RWPE2 (cell line): ENCODE measurements around the gene KREMEN1.

Experiments
- ATAC-seq: fragments of 200-7000 bp; cut with Tn5 transposase; 3 replicates; pipeline ENCODE4 v1.9.1; 2021; ENCODE audit warnings: low read depth
- DNase-seq: peaks from one replicate; pipeline ENCODE4 v3.0.0-alpha.2; 2020; ENCODE audit warnings: low spot score
- H3K27ac ChIP-seq: fragments of 450-650 bp; 2 replicates; pipeline ENCODE4 v1.5.1; 2017; ENCODE audit warnings: mild to moderate bottlenecking; ENCODE audit not compliant: poor library complexity, severe bottlenecking
- H3K27me3 ChIP-seq: fragments of 250-450 bp; sonication (Bioruptor Pico); 2 replicates; pipeline ENCODE4 v1.5.1; 2021; ENCODE audit warnings: mild to moderate bottlenecking, moderate library complexity; ENCODE audit not compliant: insufficient read depth, poor library complexity, severe bottlenecking
- H3K36me3 ChIP-seq: fragments of 250-450 bp; sonication (Bioruptor Pico); 2 replicates; pipeline ENCODE4 v1.5.1; 2020; ENCODE audit warnings: low read depth, mild to moderate bottlenecking, moderate library complexity
- H3K4me1 ChIP-seq: fragments of 250-450 bp; sonication (Bioruptor Pico); 2 replicates; pipeline ENCODE4 v1.5.1; 2021; ENCODE audit warnings: mild to moderate bottlenecking, moderate library complexity; ENCODE audit not compliant: insufficient read depth, poor library complexity, severe bottlenecking
- H3K4me3 ChIP-seq: fragments of 250-450 bp; sonication (Bioruptor Pico); 2 replicates; pipeline ENCODE4 v1.5.1; 2021; ENCODE audit warnings: mild to moderate bottlenecking, moderate library complexity; ENCODE audit not compliant: severe bottlenecking
- H3K9me3 ChIP-seq: fragments of 250-450 bp; sonication (Bioruptor Pico); 2 replicates; pipeline ENCODE4 v1.5.1; 2021; ENCODE audit warnings: mild to moderate bottlenecking, moderate library complexity; ENCODE audit not compliant: severe bottlenecking
- CTCF ChIP-seq: fragments of 450-650 bp; IDR thresholded peaks from one replicate; pipeline ENCODE4 v1.5.1; 2017; ENCODE audit warnings: mild to moderate bottlenecking, moderate library complexity; ENCODE audit not compliant: poor library complexity, severe bottlenecking

The KREMEN1 gene

GRCh38 chr22:29048822-29049654 lies 23.8 kb upstream of the KREMEN1 start:
- H3K9me3 ChIP-seq = no peaks in the 10 kb centered on the region
- H3K27ac ChIP-seq = no peak overlapping the region
- H3K36me3 ChIP-seq = peaks cover 10% of the 10 kb centered on the region
- DNase-seq (no peak), ATAC-seq (no peak)
- no peak for TF ChIP-seq CTCF
- H3K4me3 ChIP-seq = no peak overlapping the region
- H3K4me1 ChIP-seq = peaks cover 5% of the 10 kb centered on the region
- no peaks in the 10 kb centered on the region for H3K27me3 ChIP-seq

DNA sequence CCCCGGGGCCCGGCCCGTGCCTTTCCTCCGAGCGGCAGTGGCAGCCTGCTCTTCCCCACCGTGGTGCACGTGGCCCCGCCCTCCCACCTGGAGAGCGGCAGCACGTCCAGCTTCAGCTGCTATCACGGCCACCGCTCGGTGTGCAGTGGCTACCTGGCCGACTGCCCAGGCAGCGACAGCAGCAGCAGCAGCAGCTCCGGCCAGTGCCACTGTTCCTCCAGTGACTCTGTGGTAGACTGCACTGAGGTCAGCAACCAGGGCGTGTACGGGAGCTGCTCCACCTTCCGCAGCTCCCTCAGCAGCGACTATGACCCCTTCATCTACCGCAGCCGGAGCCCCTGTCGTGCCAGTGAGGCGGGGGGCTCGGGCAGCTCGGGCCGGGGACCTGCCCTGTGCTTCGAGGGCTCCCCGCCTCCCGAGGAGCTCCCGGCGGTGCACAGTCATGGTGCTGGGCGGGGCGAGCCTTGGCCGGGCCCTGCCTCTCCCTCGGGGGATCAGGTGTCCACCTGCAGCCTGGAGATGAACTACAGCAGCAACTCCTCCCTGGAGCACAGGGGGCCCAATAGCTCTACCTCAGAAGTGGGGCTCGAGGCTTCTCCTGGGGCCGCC lies 23.1 kb upstream of the KREMEN1 start:
- ATAC-seq (no peak), DNase-seq (no peak)
- Histone ChIP-seq H3K36me3 (peaks cover 10% of the 10 kb centered on the region), H3K4me3 (no peak overlapping the region), H3K27ac (no peak overlapping the region), H3K9me3 (no peaks in the 10 kb centered on the region), H3K4me1 (no peaks in the 10 kb centered on the region), H3K27me3 (no peaks in the 10 kb centered on the region)
- TF ChIP-seq CTCF = no peak

DNA sequence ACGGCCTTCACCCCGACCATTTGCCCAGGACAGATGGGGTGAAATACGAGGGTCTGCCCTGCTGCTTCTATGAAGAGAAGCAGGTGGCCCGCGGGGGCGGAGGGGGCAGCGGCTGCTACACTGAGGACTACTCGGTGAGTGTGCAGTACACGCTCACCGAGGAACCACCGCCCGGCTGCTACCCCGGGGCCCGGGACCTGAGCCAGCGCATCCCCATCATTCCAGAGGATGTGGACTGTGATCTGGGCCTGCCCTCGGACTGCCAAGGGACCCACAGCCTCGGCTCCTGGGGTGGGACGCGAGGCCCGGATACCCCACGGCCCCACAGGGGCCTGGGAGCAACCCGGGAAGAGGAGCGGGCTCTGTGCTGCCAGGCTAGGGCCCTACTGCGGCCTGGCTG lies 22.4 kb upstream of the KREMEN1 start:
- Histone ChIP-seq H3K27me3 (no peaks in the 10 kb centered on the region), H3K4me1 (no peaks in the 10 kb centered on the region), H3K27ac (no peak overlapping the region), H3K36me3 (peaks cover 6% of the 10 kb centered on the region; the same call in 1 of the 2 replicates), H3K4me3 (no peak overlapping the region), H3K9me3 (no peaks in the 10 kb centered on the region)
- no peak for DNase-seq
- no peak for ATAC-seq
- no peak for TF ChIP-seq CTCF

GRCh38 chr22:29053048-29053702 lies 19.7 kb upstream of the KREMEN1 start:
- no peaks in the 10 kb centered on the region for H3K27me3 ChIP-seq
- H3K4me3 ChIP-seq = no peak overlapping the region
- H3K36me3 ChIP-seq = no peaks in the 10 kb centered on the region
- no peak overlapping the region for H3K27ac ChIP-seq
- H3K4me1 ChIP-seq = no peaks in the 10 kb centered on the region
- no peak for TF ChIP-seq CTCF
- peaks cover 2% of the 10 kb centered on the region for H3K9me3 ChIP-seq
- no peak for ATAC-seq
- no peak for DNase-seq
